ENCODE results near the gene SNED1.

Gene SNED1

DNA sequence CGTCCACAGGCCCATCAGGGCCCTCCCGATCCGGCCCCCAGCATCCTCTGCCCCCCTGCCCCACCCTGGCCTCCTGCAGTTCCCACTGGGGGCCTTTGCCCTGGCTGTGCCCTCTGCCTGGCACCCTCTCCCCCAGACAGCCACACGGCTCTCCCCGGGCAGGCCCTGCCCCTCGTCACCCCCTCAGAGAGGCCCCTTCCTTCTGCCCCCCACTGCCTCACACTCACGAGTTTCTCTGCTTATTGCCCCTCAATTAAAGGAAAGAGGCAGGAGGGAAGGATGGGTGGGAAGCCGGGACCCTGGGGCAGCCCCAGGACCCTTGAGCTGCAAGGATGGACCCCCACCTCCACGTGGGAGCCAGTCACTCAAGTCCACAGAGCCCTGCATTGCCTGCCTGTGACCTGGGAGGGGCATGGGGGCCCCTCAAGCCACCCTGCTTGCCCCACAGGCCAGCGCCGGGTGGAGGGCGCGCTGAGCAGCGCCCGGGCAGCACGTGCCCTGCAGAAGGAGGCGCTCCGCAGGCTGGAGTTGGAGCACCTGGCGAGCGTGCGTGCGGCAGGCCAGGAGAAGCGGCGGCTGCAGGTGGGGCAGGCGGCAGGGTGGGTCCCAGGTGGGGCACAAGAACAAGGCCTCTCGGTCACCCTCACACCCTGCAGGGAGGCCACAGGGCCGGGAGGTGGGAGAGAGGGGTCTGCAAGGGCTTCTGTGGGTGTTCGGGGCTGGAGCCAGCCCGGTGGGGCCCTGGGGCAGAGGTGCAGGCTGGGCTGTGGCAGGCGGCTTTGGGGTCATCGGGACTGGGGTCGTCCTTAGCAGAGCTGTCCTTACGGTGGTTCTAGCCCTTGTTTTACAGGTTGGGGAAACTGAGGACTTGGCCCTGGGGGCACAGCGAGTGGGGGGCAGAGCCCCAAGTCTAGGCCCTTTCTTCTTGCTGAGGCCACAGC, 30.5 kb upstream of the SNED1 start:
- H3K4me3 ChIP-seq (ENCODE audit: low read length) = no peak overlapping the region

DNA sequence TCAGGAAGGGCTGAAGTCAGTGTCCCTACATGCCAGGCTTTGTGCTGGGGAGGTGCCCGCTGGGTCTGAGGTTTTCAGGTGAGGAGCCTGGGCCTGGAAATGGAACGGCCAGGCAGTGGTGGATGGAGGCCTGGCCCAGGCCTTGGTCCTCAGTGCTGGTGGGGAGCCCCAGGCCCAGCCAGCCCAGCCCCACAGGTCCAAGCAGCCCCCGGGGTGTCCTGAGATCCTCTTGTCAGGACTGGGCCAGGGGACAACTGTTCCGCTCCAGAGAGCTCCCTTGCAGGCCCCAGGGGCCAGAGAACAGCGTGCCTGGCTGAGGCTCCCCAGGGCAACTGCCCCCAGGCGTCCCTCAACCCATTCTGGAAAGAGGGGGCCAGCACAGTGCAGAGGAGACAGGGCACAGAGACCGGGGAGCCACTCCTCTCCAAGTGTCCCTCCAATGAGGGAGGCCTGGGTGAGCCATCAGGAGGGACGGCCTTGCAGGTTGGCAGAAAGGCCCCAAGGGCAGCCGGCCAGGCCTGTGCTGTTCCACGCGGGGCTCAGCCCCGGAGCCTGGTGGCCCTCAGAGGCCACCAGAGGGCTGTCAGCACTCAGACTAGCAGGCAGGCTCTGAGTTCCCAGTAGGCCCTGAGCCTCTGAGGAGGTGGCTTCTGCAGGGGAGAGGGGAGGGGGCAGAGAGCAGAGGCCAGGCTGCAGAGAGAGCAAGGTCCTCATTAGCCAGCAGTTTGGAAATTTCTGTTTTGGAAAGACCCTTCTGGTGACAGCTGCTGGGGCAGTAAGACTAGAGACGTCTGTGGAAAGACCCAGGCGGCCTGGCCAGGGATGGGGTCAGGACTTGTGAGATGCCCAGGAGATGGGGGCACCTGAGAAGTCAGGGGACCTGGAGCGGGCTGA, 29.4 kb upstream of the SNED1 start:
- TF ChIP-seq, protein P1, sequence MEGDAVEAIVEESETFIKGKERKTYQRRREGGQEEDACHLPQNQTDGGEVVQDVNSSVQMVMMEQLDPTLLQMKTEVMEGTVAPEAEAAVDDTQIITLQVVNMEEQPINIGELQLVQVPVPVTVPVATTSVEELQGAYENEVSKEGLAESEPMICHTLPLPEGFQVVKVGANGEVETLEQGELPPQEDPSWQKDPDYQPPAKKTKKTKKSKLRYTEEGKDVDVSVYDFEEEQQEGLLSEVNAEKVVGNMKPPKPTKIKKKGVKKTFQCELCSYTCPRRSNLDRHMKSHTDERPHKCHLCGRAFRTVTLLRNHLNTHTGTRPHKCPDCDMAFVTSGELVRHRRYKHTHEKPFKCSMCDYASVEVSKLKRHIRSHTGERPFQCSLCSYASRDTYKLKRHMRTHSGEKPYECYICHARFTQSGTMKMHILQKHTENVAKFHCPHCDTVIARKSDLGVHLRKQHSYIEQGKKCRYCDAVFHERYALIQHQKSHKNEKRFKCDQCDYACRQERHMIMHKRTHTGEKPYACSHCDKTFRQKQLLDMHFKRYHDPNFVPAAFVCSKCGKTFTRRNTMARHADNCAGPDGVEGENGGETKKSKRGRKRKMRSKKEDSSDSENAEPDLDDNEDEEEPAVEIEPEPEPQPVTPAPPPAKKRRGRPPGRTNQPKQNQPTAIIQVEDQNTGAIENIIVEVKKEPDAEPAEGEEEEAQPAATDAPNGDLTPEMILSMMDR (IDR thresholded peaks at IDR 0.05; ENCODE audit: low read depth, low read length, poor library complexity, severe bottlenecking) = no peak
- TF ChIP-seq EZH2phosphoT487 (IDR thresholded peaks at IDR 0.05; ENCODE audit: borderline replicate concordance, low read length) = no peak
- Histone ChIP-seq H3K36me3 (ENCODE audit: control insufficient read depth, low read length) (no peaks in the 10 kb centered on the region), H3K79me2 (ENCODE audit: control insufficient read depth, low read length) (no peaks in the 10 kb centered on the region), H3K9me2 (replicated peaks; ENCODE audit: control insufficient read depth, low read length) (no peaks in the 10 kb centered on the region), H3K4me2 (ENCODE audit: low read length) (no peak overlapping the region), H3F3A (ENCODE audit: control insufficient read depth, insufficient read depth) (no peaks in the 10 kb centered on the region), H3K9me3 (ENCODE audit: control insufficient read depth, insufficient read depth, low read length) (no peaks in the 10 kb centered on the region), H3K27me3 (ENCODE audit: control insufficient read depth, low read length) (no peaks in the 10 kb centered on the region; the same call in 1 of the 2 replicates), H3K27ac (ENCODE audit: low read depth, low read length) (no peak overlapping the region), H4K20me1 (ENCODE audit: control insufficient read depth, insufficient read depth, low read depth, low read length) (no peaks in the 10 kb centered on the region), H3K4me1 (ENCODE audit: control insufficient read depth, low read length) (no peaks in the 10 kb centered on the region), H3K4me3 (ENCODE audit: low read length) (no peak overlapping the region)

More for the DNA sequence above, 30.5 kb upstream of the SNED1 start:
- H3K27ac ChIP-seq (ENCODE audit: low read depth, low read length) = no peak overlapping the region
- H4K20me1 ChIP-seq (ENCODE audit: control insufficient read depth, insufficient read depth, low read depth, low read length) = no peaks in the 10 kb centered on the region
- TF ChIP-seq EZH2phosphoT487 (IDR thresholded peaks at IDR 0.05; ENCODE audit: borderline replicate concordance, low read length) = no peak
- TF ChIP-seq, protein P1 (IDR thresholded peaks at IDR 0.05; ENCODE audit: low read depth, low read length, poor library complexity, severe bottlenecking) = no peak
- no peaks in the 10 kb centered on the region; the same call in 1 of the 2 replicates for H3K27me3 ChIP-seq (ENCODE audit: control insufficient read depth, low read length)
- no peaks in the 10 kb centered on the region for H3F3A ChIP-seq (ENCODE audit: control insufficient read depth, insufficient read depth)
- H3K4me2 ChIP-seq (ENCODE audit: low read length) = no peak overlapping the region
- H3K4me1 ChIP-seq (ENCODE audit: control insufficient read depth, low read length) = no peaks in the 10 kb centered on the region
- no peaks in the 10 kb centered on the region for H3K9me2 ChIP-seq (replicated peaks; ENCODE audit: control insufficient read depth, low read length)
- no peaks in the 10 kb centered on the region for H3K36me3 ChIP-seq (ENCODE audit: control insufficient read depth, low read length)
- H3K79me2 ChIP-seq (ENCODE audit: control insufficient read depth, low read length) = no peaks in the 10 kb centered on the region
- H3K9me3 ChIP-seq (ENCODE audit: control insufficient read depth, insufficient read depth, low read length) = no peaks in the 10 kb centered on the region

DNA sequence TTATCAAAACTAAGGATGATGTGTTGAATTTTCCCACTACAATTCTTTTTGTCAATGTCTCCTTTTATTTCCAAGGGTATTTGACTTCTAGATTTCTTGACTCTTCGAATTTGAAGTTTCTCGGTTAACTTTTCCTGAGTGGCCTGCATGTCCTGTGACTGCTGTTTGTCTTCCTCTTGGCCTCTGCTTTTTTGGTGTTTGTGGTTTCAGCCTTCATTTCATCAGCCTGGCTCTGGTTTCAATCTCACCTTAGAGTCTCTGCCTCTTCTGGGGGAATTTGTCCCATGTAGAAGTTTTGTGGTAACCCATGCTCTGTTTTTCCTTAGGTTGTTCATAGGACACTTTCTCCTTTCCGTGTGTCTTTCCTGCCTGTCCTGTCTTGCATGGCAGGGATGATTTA, 28.3 kb upstream of the SNED1 start:
- Histone ChIP-seq H3K27ac (ENCODE audit: low read depth, low read length) (no peak overlapping the region), H3F3A (ENCODE audit: control insufficient read depth, insufficient read depth) (no peaks in the 10 kb centered on the region), H3K36me3 (ENCODE audit: control insufficient read depth, low read length) (no peaks in the 10 kb centered on the region), H3K4me1 (ENCODE audit: control insufficient read depth, low read length) (no peaks in the 10 kb centered on the region), H3K9me2 (replicated peaks; ENCODE audit: control insufficient read depth, low read length) (no peaks in the 10 kb centered on the region), H3K4me3 (ENCODE audit: low read length) (no peak overlapping the region), H3K79me2 (ENCODE audit: control insufficient read depth, low read length) (no peaks in the 10 kb centered on the region), H3K9me3 (ENCODE audit: control insufficient read depth, insufficient read depth, low read length) (no peaks in the 10 kb centered on the region), H3K4me2 (ENCODE audit: low read length) (no peak overlapping the region), H3K27me3 (ENCODE audit: control insufficient read depth, low read length) (no peaks in the 10 kb centered on the region; the same call in 1 of the 2 replicates), H4K20me1 (ENCODE audit: control insufficient read depth, insufficient read depth, low read depth, low read length) (no peaks in the 10 kb centered on the region)
- TF ChIP-seq EZH2phosphoT487 (IDR thresholded peaks at IDR 0.05; ENCODE audit: borderline replicate concordance, low read length) = no peak
- TF ChIP-seq, protein P1 (IDR thresholded peaks at IDR 0.05; ENCODE audit: low read depth, low read length, poor library complexity, severe bottlenecking) = no peak

Data from DOHH2 (cell line).